GM19455 (cell line): ENCODE measurements around the gene IQGAP2.
"Not testable (repeated sequence)": the region's sequence is repeated elsewhere in the genome, so short reads cannot be mapped to it uniquely, and the experiment has no call there.

Source experiments
- ATAC-seq: cut with Tn5 transposase; IDR thresholded peaks from one replicate; pipeline ENCODE4 v1.9.1; 2021; ENCODE audit not compliant: unreplicated experiment

IQGAP2 gene

DNA sequence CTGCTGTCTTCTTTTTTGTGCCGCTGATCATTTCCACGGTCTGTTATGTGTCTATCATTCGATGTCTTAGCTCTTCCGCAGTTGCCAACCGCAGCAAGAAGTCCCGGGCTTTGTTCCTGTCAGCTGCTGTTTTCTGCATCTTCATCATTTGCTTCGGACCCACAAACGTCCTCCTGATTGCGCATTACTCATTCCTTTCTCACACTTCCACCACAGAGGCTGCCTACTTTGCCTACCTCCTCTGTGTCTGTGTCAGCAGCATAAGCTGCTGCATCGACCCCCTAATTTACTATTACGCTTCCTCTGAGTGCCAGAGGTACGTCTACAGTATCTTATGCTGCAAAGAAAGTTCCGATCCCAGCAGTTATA lies 329.9 kb downstream of the IQGAP2 start:
- ATAC-seq = no peak

DNA sequence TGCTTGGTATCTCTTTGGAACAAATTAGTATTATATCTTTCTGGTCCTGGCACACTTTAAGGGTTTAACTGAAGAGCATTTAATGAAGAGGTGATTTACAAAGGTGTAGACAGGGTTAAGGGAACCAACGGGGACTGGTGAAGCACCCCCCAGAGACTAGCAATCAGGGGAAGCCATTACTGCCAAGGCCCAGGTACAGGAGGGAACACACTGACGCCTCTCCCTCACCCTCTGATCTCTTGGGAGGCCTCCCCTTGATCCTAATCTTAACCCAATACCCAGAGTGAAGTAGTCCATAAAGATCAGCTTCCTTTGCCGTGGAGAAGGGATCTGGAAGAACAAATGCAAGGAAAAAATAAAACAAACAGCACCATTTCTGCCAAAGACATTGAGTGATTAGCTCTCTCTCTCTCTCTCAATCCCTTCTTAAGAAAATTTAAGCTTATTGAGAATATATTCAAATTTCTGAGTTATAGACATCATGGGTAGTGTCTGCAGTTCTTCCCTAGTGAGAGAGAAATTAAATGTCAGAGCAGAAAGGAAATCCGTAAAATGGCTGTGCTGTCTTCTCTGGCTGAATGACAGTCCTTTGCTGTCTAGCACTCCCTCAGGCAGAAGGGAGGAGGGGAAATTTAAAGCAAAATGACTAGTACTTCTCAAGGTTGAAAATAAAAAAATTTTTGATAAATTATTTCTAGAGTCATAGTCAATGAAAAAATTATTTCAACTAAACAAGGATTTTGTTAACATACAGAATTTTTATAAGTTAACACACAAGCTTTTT lies 332.9 kb downstream of the IQGAP2 start:
- ATAC-seq = no peak

DNA sequence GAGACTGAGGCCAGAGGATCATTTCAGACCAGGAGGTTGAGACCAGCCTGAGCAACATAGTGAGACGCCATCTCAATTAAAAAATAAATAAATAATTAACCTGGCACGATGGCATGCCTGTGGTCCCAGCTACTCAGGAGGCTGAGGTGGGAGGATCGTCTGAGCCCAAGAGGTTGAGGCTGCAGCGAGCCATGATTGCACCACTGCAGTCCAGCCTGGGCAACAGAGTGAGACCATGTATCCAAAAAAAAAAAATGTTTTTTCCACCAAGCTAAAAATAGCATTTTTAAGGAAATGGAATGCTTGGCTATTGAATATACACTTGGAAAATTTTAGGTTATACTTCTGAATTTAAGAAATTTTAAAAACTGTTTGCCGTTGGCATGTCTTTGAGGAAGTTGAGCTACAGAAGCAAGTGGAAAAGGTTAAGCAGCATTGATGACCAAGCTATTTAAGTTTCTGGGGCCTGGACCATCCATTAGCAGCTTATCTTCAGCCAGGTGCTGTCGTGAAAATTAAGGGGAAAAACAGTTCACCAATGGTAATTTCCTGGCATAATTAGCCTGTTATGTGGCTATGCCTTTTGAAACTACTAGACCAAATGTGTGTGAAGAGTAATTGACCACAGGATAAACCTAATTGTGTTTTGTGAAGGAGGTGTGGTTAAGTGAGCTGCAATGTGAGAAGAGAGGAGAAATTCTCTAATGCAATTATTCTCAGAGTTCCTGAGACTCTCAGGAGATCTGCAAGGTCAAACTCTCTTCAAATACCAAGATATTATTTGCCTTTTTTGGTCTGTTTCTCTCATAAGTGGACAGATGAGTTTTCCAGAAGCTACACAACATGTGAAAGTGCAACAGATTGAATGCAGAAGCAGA lies 333.8 kb downstream of the IQGAP2 start:
- no peak for ATAC-seq

DNA sequence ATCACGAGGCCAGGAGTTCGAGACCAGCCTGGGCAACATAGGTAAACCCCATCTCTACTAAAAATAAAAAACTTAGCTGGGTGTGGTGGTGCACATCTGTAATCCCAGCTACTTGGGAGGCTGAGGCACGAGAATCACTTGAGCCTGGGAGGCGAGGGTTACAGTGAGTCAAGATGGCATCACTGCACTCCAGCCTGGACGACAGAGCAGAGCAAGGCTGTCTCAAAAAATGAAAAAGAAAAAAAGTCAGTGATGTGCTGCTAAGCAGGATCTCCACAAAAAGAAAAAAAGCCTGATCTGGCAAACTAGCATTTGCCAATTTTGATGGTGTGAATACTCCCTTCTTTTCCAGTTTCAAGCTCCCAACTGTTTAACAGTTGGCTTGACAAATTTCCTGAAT lies 334.8 kb downstream of the IQGAP2 start:
- no peak for ATAC-seq

DNA sequence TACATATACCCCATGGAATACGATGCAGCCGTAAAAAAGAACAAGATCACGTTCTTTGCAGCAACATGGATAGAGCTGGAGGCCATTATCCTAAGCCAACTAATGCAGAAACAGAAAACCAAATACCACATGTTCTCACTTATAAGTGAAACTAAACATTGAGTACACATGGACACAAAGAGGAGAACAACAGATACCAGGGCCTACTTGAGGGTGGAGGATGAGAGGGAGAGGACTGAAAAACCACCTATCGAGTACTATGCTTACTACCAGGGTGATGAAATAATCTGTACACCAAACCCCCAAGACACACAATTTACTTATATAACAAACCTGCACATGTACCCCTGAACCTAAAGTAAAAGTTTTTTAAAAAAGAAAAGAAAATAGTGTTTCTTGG lies 338.4 kb downstream of the IQGAP2 start:
- not testable (repeated sequence) for ATAC-seq

DNA sequence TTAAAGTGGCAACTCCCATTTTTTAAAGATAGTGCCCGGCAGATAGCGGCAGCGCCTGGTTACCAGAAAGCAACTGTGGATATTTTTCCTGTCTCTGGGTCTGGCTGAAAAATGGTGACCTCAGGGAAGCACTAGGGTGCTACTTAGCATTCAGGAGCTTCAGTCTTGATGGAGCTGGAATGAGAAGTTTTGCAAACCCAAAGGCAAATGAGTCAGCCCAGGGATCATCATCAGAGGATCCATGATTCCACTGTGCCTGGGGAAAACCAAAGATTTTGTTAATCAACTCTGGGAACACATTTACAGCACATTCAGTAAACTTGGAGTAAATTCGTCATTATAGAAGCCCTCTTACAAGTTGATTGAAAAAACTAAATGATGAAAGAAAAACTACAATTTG lies 339.5 kb downstream of the IQGAP2 start:
- ATAC-seq = no peak

DNA sequence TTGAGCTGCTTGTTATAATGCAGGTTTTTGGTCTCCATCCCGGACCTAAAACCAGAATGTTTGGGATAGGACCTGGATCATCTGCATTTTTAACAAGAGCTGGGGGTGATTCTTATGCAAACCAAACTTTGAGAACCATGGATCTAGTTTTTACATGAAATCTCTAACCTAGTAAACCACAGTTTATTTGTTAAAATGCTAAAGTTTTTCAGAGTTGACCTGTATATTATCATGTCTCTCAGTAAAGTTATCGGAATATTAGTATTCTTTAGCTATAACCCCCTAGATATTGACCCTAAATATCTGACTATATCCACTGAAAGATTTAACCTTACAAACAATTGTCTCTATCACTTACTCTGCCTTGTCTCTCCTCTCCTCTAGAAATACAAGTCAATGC lies 341.5 kb downstream of the IQGAP2 start:
- no peak for ATAC-seq

DNA sequence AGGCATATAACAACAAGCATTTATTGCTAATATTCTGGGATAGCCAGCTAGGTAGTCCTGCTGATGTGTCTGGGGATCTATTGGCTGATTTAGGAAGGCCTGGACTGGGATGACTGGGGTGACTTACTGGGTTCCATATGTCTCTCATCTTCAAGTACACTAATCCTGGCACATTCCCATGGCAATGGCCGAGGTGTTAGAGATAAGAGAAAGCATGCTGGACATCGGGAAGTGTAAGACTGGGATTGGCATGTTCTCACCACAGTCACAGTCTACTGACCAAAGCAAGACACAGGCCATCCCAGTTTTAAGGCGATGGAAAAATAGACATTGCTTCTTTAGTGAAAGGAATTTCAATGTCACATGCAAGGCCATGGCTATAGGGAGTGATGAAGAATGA lies 342.6 kb downstream of the IQGAP2 start:
- no peak for ATAC-seq

DNA sequence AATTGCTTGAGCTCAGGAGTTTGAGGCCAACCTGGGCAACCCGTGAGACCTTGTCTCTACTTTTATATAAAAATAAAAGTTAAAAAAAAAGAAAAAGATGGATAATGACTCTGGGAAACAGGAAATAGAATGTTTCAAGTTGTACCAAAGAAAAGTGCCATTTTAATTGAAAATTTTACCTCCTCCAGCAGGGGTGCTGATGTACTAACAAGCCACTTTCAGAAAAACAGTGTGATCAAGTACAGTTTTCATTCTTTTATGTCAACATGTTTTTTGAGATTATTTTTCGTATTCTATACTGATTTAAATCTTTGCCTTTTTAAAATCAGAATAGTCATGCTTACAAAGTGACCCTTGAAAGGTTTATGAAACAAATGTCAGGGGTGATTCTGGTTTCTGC lies 343.6 kb downstream of the IQGAP2 start:
- ATAC-seq = no peak

DNA sequence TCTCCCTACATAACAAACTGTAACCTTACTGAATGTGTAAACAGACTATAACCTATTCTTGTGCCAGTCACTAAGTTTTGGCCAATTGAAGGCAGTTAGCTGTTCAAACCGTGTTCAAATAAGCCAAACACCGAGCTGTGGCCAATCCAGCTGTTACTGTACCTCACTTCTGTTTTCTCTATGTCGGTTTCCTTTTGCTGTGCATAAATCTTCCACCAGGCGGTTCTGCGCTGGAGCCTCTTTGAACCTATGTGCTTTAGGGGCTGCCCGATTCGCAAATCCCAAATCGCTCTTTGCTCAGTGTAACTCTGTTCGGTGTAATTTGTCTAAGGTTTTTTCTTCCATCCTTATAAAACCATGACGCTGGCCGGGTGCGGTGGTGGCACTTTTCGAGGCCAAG lies 344.6 kb downstream of the IQGAP2 start:
- ATAC-seq = no peak

DNA sequence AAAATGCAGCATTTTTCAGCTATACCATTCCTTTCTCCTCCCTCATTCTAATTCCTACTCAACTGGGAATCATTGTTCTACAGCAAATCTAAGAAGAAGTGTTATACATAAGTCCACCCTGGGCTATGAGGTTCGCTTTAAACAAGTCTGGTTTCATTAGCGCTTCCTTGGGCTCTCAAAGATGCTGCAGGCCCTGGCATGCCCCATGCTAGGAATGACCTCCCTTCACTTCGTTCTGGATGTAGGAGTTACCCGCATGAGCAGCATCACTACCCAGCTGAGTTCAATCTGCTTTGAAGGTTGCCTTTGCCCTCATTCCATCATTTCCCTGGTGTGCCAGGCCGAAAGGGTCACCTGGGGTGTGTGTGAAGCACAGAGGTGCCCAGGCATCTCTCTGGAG lies 348.2 kb downstream of the IQGAP2 start:
- ATAC-seq = no peak

DNA sequence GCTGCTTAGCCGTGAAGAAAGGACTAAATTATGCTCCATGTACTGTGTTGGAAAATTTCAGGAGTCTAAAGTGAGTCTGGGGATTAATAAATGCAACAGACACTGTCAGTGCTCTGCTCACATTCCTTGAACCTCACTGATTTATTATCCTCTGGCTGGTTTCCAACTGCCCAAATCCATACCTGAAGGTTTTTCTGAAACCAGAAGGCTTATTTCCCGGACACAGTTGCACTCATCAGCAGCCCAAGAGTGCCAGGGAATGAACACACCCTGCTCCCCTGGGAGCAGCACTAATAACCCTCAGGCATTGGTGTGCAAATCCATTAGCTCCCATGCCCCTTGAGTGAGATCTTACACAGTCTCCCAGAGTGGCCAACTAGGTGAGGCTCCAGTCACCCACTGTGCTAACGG lies 351.6 kb downstream of the IQGAP2 start:
- no peak for ATAC-seq

DNA sequence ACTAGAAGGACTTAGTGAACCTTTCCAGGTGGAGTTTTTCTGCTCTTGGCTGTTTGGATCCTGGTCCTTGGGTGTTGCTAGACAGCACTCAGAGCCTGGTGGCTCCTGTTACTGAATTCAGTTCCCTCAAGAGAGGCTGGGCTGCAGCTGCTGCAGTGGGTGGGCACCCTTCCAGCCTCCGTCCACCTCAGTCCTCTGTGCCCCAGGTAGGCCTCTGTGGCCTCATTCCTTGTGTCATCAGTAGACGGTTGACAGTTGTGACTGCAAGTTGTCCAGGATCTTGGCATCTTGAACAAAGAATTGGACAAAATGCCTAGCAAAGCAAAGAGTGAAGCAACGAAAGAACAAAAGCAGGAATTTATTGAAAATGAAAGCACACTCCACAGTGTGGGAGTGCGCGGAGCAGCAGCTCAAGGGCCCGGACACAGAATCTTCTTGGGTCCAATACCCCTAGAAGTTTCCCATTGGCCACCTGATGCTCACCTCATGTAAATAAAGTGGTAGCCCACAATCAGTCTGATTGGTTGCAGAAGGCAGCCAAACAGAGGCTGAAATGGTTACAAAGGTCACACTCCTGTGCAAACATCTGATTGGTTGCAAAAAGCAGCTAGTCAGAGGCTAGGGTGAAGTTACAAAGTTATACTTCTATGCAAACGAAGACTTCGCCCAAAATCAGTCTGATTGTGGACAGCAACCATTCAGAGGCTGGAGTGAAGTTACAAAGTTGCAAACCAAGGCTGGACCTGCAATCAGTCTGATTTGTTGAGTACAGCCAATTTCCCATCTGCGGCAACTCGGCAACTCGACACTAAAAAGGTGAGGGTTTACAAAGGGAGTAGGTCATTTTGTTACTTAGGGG lies 352.9 kb downstream of the IQGAP2 start:
- no peak for ATAC-seq

DNA sequence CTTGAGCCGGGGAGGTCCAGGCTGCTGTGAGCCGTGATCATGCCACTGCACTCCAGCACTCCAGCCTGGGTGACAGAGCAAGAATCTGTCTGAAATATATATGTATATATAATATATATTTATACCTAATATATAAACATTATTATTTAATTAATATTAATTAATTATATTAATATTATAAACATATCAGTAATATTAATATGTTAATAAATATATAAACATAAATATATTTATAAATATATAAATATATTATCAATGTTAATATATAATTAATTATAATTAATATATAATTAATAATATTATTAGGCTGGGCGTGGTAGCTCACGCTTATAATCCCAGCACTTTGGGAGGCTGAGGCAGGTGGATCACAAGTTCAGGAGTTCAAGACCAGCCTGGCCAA lies 354.0 kb downstream of the IQGAP2 start:
- ATAC-seq = no peak
